ENCODE data around the gene MCTP1. TPM values are rescaled to one million over a fixed set of nuclear protein-coding genes. Genes with fewer than 3 reads are reported as not detected.

The MCTP1 gene
- total RNA-seq, 1 donor from 2014 or later = 51.7 TPM

DNA sequence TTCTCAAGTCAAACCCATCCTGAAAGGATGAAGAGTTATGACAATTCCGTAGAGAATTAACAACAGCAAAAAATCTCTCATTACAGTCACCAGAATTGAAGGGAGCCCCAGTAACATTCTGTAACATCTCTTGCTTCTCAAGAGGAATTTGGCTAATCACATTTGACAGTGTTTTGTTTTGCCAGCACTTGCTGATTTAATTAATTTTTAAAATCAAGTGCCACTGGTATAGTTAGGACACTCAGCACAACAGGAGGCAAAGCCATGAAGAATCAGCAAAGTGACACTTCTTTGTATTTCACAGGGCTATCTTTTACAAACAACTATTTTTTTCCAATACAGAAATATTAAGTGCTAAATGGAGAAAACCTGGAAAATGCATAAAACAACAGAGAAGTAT, 152.8 kb downstream of the MCTP1 start:
- no peak for DNase-seq (ENCODE audit: extremely low read depth, low read depth, low spot score)

DNA sequence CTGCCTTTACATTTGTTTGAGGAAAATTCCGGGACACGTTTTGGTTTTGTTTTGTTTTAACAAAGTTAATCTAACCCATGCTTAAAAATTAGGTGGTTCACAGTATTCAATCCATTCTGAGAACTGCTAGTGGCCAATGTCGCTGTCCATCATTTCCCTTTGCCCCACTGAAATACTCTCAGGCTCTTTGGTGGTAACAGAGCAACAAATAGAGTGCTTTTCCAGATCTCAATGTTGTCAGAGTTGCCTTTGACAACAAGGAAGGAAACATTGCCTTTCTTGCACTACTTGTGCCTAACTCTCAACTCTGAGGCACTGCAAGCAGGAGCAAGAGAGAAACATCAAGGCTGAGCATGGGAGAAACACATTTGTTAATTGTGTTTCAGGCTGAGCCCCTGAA, 154.0 kb downstream of the MCTP1 start:
- DNase-seq (ENCODE audit: extremely low read depth, low read depth, low spot score) = no peak

DNA sequence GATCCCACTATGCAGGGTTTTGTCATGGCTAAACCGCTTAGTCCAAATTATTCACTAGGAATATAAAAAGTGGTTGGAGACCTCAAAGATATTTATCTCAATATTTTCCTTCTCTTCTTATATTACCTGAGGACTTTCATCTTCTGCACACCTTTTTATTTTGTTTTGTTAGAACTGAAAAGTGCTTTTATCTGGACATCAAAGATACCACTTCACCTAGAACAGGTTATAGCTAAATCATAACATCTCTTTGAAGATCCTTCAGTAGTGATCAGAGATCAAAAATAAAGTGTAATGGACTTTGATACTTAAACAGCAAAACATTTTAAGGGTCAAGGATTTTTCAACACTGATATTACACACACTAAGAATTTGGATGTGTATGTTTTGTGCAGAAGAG, 160.2 kb downstream of the MCTP1 start:
- no peak for DNase-seq (ENCODE audit: extremely low read depth, low read depth, low spot score)

DNA sequence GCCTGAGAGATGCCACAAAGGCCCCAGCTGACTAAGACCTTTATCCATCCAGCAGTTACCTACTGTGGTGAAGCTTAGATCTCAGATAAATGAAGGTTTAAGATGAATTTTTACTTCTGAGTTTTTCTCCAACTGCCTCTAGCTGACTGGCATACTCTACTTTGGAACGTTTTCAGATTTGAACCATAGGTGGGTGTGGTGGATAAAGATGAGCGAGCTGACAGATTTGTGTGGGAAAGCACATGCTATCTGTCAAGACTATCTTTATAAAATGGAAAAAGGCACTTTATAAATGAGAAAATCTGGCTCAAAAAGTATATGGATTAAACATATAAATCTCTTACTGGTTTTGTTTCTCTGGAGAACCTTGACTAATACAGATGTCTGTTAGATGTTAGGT, 160.8 kb downstream of the MCTP1 start:
- DNase-seq (ENCODE audit: extremely low read depth, low read depth, low spot score) = no peak

DNA sequence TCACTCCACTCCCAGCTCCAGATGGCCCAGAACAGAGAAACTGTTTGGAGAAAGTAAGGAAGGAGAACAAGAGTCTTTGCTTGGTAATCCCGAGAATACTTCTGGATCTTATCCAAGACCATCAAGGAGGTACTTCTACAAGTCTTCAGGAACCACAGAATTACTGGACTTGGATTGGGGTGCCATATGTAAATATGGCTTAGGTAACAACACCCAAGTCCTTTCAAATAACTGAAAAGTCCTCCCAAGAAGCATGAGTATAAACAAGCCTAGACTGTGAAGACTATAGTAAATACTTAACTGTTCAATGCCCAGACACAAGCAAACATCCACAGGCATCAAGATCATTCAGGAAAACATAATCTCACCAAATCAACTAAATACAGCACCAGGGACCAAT, 170.0 kb downstream of the MCTP1 start:
- DNase-seq (ENCODE audit: extremely low read depth, low read depth, low spot score) = no peak

DNA sequence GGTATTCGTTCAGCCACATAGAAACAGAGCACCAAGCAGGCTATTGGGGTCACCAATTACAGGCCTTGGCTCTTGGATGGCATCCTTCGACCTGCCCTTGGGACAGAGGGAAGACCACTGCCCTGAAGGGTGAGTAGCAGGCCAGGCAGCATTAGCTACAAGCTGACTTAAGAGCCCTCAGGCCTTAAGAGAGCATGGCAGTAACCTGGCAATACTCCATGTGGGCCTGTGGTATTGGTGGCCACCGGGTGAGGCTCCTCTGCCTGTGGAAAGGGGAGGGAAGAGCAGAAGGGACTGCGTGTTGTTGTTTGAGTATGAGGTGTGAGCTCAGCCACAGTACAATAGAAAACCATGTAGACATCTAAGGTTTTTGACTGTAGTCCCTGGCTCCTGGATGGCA, 170.6 kb downstream of the MCTP1 start:
- DNase-seq (ENCODE audit: extremely low read depth, low read depth, low spot score) = no peak

DNA sequence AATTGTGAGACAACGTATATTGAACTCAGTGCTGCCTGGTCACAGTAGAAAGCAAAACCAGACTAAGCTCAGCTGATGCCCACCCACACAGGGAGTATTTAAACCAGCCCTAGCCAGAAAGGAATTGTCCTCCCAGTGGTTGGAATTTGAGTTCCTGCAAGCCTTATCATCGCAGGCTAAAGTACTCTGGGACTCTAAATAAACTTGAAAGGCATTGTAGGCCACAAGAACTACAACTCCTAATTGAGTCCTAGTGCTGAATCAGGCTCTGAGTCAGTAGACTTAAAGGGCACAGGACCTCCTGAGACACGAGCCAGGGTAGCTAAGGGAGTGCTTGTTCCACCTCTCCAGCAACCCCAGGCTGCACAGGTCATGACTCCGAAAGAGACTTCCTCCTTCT, 171.4 kb downstream of the MCTP1 start:
- DNase-seq (ENCODE audit: extremely low read depth, low read depth, low spot score) = no peak

DNA sequence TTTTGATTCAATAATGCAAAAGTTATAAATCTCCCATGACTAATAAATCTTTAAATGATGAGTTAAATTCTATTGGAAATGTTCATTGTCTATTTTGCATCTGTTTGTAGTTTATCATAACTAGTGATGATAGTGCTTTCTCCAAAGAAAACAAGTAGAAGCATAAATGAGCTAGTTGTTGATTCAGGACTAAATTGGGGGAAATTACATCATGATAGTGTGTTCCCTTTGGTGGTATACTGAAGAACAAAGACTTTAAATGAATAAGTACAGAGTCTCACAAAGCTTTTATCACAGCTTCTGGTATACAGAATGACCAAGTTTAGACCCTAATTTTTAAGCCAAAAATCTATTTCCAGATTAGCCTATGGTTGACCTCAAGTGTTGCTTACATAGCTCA, 173.8 kb downstream of the MCTP1 start:
- DNase-seq (ENCODE audit: extremely low read depth, low read depth, low spot score) = no peak

DNA sequence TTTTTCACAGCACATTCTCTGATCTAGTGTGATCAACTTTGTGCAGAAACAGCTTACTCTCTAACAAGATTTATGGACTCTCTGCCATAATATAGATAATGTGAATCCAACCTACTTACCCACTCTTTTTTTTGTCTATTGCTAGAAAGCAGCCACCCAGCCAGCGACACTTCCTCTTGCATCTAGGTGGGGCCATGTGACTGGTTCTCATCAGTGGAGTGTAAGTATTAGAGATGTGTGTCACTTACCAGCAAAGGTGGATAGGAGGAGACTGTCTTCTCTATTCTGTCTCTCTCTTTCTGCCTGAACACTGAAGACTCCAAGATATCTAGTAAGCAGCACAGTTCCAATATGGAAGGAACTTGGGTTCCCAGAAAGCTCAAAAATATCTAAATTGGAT, 174.8 kb downstream of the MCTP1 start:
- DNase-seq (ENCODE audit: extremely low read depth, low read depth, low spot score) = no peak

DNA sequence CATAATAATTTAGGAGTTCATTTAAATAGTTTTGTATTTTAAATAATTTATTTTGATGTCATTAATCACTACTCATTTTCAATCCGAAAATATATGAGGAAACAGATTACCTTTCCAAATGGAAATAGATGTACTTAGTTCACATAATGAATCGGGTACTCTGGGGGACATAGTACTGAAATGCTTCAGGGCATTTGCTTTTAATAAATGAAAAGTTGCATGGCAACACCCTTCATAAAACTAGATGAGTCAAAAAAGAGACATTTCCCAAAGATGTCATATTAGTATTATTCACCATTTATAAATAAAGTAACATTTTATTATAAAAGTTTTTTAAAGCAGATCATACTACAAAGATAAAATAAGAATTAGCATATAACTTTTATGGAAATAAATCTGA, 177.8 kb downstream of the MCTP1 start:
- no peak for DNase-seq (ENCODE audit: extremely low read depth, low read depth, low spot score)

DNA sequence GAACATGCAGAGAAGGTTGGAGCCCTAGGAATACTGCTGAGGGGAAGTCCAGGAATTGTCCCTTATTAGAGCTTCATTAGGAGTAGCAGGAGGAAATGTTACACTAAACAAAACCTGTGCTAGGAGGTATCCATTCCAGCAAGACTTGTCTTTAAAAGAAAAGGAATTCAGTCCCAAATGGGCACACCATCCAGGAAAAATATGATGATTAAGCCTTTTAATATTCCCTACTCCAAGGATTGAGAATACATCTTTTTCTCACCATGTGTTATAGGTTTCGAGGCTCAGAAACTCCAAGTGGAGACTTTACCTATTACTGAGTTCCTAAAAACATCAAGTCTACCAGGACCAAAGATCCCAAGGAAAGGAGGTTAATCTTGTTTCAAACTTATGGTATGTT, 179.3 kb downstream of the MCTP1 start:
- no peak for DNase-seq (ENCODE audit: extremely low read depth, low read depth, low spot score)

DNA sequence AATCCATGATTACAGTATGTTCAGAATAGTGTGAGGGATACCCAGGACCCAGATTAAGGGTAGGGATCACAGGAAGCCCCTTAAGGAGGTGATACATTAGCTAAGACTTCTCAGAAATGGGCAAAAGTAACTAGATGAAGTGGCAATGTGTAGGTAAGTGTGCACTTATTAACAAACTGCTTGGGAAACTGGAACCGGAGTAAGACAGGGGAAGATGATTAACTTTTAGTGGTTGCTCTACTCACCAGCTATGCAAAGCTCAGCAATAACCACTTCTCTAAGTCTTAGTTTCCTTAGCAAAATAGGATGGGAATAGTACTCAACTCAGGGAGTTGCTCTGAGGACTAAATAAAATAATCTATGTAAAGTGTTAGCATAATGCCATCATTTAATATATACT, 182.2 kb downstream of the MCTP1 start:
- no peak for DNase-seq (ENCODE audit: extremely low read depth, low read depth, low spot score)

DNA sequence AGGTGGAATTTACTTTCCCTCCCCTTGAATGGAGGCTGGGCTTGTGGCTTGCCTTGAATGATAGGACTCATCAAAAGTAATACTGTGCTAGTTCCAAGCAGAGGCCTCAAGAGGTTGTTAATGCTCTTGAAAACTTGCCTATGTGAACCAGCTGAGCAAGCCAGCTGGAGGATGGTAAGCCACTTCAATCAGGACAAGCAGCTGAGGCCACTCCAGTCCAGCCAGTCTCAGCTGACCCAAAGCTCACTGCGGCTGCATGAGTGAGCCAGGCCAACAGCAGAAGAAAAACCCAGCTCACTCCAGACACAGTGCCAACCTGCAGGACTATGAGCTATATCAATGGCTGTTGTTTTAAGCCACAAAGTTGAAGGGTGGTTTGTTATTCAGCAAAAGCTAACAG, 182.8 kb downstream of the MCTP1 start:
- no peak for DNase-seq (ENCODE audit: extremely low read depth, low read depth, low spot score)

DNA sequence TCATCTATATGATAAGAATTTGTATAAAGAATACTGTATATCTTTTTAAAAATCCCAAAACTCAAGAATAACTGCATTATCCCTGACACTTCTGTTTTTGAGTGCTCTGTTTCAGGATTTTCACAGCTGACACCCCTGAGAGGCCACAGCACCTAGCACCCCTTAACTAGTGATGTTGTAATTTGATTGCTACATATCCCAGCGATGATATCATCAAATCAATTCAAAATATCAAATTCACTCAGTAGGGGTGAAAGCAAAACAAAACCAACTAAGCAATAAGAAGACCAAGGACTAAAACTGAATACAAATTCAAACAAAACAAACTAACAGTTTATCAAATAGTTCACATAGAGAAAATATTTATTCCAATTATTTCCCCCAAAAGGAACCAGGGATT, 184.3 kb downstream of the MCTP1 start:
- no peak for DNase-seq (ENCODE audit: extremely low read depth, low read depth, low spot score)

DNA sequence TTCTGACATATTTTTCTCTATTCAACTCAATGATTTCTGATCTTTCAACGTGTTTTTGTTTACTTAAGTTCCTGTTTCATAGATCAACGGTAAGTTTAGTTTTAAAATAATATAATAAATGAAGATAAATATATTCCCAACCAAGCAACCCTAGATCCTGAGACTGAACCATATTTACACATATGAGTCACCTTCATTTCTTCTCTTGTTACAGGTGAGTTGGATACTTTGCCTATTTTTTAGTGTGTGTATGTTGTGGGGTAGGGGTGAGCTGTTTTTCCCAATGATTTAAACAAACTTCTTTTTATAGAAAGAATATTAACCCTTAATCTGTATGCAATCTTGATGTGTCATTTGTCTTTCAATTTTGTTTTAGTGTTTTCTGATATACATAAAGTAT, 186.9 kb downstream of the MCTP1 start:
- no peak for DNase-seq (ENCODE audit: extremely low read depth, low read depth, low spot score)

DNA sequence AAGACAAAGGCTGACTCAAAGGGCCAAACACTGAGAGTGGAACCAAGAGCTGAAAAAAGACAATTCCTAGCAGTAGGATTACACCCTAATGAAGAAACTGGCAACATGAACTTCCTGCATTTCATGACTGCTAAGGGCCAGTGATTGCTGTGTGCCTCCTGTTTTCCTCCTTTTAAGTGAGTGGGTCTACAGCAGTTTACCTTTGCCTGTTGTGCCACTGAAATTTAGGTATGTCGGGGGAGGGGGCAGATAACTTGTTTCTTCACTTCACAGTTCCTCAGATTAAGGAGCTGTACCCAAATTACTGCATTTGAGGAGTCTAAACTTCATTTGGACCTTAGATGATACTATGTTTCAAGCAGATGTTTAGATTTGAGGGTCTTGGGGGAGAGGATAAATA, 191.7 kb downstream of the MCTP1 start:
- DNase-seq (ENCODE audit: extremely low read depth, low read depth, low spot score) = no peak

DNA sequence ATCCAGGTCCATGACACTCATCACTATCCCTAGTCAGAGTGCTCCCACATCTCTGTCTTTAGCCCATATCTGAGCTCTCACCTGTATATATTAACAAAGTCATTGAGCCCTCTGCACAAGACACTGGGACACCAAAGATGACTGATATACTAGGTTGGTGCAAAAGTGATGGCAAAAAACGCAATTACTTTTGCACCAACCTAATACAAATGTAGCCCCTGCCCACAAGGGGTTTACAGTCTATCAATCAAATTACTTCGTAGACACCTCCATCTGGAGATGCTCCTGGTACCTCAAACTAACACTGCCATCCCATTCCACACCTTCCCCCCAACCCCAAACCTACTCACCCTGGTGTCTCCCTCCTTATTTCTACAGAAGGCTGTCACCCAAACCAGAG, 194.1 kb downstream of the MCTP1 start:
- DNase-seq (ENCODE audit: extremely low read depth, low read depth, low spot score) = no peak

DNA sequence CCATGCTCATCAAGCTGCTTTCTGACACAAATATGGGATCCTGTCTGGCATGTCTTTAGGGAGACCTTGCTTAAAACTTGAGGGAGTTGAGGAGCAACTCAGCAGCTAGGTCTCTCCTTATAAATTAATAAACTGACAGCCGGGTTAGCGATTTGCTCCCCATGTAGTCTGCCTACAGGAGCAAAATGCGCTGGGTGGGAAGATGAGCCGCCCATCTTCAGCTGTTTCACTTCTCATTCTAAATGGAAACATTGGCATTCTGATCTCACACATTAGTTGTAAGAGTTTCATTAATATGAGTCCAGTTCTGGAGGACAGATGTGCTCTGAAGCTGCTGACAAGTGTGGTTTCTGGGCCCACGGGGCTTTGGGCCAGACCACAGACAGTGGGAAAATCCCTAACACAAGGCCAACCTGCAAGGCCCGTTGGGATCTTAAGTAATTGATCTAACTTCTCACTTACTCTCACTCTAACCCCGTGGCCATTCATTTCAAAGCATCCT, 197.0 kb downstream of the MCTP1 start:
- no peak for DNase-seq (ENCODE audit: extremely low read depth, low read depth, low spot score)

DNA sequence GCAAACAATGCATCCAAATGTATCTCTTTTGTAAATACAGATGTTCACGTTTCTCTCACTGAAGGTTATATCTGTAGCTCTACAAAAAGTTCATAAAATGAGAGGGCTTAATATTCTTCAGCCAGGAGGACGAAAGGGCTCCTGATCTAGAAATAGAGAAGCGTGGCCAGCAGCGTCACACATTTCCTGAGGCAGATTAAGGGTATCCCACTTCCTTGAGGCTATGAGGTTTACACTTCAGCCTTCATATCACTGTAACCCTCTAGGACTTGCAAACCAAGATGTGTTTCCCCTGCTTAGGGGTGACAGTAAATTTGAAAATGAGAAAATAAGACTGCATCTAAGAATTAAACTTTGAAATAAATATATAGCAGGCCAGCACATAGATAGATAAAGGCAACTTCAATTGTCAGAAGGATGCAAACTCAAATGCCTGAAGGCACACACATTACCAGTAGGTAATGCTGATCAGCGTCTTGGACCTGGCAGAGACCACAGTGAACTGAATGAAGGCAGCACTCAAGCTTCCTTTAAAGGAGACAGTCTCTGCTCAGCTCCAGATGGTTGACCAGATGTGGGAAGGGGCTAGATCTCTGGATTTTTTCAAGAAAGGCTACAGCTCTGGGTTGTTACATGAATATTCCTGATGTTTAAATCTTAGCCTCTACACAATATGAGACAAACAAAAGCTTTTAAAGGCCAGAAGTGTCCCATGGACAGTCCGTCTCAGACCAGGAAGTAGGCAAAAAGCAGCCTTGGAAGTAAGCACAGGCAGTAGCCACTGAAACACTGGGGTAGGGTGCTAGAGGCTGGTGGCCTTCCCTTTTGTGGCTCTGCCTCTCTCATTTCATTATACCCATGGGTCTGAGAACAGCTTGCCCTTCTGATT, 197.7 kb downstream of the MCTP1 start:
- DNase-seq (ENCODE audit: extremely low read depth, low read depth, low spot score) = no peak

DNA sequence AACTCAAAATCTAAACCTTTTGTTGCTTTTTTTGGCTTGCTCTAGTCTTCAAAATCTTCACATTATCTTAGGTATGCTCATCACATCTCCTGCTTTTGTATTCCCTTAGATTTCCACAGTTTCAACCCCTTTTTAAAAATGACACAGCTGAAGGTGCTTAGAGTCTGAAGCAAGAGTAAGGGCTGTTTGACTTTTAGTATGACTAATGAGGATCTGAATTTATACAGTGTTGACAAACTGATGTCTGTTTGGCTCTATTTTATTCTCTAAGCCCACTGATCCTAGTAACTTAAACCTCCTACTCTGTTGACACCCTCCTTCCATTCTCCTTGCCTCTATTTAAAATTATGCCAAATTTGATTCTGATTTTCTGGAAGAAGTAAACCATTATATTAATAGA, 200.1 kb downstream of the MCTP1 start:
- no peak for DNase-seq (ENCODE audit: extremely low read depth, low read depth, low spot score)

DNA sequence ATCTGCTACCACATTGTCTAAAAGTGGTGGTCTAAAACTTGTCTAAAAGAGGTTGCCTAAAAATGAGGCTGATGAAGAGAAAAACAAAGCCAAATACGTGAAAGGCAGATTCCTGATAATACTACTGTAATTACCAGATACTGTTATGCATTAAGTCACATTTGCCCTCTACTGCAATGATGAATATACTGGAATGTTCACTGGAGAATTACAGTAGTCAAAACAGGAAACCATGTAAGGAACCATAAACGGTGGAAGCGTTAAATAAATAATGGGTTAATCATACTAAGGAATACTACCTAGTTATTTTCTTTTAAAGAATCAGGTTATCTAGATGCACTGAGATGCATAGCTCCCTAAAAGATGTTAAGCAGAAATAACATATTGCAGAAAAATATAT, 201.3 kb downstream of the MCTP1 start:
- DNase-seq (ENCODE audit: extremely low read depth, low read depth, low spot score) = no peak

DNA sequence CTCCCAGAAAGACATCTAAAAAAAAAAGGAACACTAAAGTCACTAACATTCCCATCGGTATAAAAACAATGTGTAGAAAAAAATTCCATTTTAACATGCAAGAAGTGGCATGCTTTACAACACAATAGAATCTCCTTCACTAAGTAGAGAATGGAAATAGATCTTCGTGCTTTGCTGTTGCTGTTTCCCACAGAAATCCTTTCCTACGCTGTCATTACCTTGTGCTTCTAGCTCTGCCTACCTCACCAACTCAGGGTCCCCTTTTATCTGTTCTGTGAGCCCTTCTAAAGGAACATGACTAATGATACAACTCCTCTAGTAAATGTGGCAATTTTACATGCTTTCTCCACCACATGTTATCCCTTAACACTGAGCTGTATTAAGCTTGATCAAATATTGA, 202.9 kb downstream of the MCTP1 start:
- no peak for DNase-seq (ENCODE audit: extremely low read depth, low read depth, low spot score)

DNA sequence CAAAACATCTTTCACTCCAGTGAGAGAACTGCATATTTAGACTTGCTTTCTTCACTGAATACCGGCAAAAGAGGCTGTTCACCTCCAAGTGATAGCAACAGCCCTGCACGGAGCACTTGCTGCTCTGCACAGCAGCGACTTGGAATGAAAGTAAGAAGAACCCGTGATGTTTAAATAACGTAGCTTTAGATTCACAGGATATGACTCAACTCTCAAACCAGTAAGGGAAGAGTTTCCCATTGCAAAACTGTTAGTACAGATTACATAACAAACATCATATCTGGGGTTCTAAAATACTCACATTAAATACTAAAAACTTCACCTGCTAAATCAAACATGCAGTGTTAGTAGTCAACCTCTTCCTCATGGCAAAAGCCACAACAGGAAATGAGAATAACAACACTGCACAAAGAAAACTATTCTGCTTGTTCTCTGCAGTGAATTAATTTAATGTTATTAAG, 203.4 kb downstream of the MCTP1 start:
- peak; percentile 85 for DNase-seq (ENCODE audit: extremely low read depth, low read depth, low spot score)

All from glomerular endothelial cell (primary cell).